ENCODE results near the gene LEUTX.
"Not testable (repeated sequence)": the region's sequence is repeated elsewhere in the genome, so short reads cannot be mapped to it uniquely, and the experiment has no call there.

LEUTX gene, protein sequence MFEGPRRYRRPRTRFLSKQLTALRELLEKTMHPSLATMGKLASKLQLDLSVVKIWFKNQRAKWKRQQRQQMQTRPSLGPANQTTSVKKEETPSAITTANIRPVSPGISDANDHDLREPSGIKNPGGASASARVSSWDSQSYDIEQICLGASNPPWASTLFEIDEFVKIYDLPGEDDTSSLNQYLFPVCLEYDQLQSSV

GRCh38 chr19:39778763-39779162, at the start of gene LEUTX:
Gene LEUTX (plus strand): TSS chr19:39778854. CDS start chr19:39778921, 67 bp downstream.
- DNase-seq: no peak

- no peak for DNase-seq
Measured at GRCh38 chr19:39729594-39729993, 49.1 kb upstream of the LEUTX start.

GRCh38 chr19:39731685-39732084, 47.0 kb upstream of the LEUTX start:
- DNase-seq: no peak

GRCh38 chr19:39733841-39734240, 44.8 kb upstream of the LEUTX start:
- DNase-seq: no peak

DNA sequence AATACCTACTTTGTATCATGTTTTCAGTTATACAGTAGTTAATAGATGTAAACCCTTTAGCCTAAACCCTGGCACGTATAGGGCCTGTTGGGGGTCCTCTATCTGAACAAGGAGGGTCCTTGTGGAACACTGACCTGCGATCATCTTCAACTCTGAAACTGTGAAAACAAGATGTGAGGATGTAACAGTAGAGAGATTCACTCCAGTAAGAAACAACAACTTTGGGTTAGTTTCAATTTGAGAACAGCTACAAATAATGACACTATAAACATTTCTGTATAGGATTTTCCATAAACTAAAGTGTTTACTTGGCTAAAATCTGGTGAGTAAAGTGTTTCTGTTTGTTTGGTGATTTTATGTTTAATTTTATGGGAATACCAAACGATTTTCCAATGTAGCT, 43.0 kb upstream of the LEUTX start:
- no peak for DNase-seq

GRCh38 chr19:39736088-39736487, 42.6 kb upstream of the LEUTX start:
- DNase-seq: no peak

- no peak for DNase-seq
Measured at GRCh38 chr19:39737351-39737750, 41.3 kb upstream of the LEUTX start.

DNA sequence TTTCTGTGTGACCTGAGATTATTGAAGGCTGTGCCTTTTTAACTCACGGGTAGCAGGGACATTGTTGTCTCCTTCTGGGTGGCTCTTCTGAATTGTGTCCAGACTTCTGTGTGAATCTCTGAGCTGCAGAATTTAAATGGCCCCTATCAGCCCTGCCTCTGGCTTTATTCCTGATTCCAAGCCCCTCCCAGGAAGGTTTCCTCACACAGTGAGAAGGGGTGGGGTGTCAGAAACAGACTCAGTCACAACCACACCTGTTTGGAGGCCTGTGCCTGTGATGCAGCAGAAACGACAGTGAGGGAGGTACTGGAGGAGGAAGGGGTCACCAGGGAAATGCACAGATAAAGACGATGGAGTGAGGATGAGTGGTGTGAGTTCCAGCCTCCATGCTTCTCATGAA, 40.8 kb upstream of the LEUTX start, which contains the start of gene CLC:
TSS of gene CLC (minus strand) at position 139 of the 400 bp plus-strand sequence. CDS start at position 62, 77 bp downstream.
- peak; percentile 2 for DNase-seq

- DNase-seq: no peak
Measured at GRCh38 chr19:39738814-39739213, 39.8 kb upstream of the LEUTX start.

DNA sequence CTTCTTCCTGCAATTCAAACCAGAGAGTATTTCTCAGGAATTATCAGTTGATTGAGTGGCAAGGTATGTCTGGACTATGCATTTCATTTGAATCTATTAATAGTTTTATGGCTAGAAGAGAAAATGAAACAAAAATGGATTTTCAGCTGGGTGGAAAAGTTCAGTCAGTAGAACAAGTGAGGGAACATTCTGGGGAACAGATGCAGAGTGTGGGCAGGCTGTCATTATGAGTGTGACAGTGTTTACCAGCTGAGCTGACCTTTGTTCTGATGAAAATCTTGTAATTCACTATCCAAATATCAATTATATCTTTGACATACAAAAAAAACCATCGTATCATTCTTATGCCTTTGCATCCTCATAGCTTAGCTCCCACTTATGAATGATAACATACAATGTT, 38.3 kb upstream of the LEUTX start:
- no peak for DNase-seq

DNA sequence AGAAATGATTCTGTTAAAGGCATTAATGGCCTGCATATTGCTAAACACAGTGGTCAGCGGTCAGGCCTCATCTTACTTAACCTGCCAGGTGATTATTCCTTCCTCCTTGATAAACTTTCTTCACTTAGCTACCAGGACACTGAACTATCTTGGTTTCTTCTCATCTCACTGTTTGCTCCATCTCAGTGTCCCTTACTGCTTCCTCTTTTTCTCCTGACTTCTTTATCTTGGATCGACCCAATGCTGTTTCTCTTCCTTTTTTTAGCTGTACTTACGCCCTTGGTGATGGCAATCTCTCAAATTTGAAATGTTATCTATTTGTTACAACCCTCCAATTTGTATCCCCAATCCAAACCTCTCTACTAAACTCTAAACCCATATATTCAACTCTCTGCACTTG, 33.0 kb upstream of the LEUTX start:
- no peak for DNase-seq

DNA sequence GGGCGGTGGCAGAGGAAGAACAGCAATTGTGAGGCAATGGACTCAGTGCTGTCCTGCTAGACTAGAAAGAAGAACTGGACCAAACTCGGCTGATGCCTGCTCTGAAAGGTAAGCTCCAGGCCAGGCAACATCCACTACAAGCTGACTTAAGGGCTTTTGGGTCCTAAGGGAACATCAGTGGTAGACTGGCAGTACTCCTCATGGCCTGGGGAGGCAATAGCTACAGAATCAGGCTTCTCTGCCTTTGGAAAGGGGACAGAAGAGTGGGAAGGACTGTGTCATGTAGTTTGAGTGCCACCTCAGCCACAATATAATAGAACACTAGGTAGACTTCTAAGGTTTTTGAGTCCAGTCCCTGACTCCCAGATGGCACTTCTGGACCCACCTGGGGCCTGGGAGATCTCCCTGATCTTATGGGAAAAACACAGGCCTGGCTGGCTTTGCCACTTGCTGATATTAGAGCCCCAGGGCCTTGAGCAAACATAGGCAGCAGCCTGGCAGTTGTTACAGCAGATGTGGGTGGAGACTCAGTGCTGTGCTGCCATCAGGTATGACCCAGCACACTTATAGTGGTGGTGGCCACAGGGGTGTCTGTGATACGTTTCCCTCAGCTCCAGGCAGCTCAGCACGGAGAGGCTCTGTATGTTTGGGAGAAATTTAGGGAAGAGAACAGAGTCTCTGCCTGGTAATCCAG, 31.7 kb upstream of the LEUTX start:
- no peak for DNase-seq

GRCh38 chr19:39749981-39750380, 28.7 kb upstream of the LEUTX start:
- no peak for DNase-seq

- no peak for DNase-seq
Measured at GRCh38 chr19:39752390-39752789, 26.3 kb upstream of the LEUTX start.

- no peak for DNase-seq
Measured at GRCh38 chr19:39752795-39753194, 25.9 kb upstream of the LEUTX start.

DNA sequence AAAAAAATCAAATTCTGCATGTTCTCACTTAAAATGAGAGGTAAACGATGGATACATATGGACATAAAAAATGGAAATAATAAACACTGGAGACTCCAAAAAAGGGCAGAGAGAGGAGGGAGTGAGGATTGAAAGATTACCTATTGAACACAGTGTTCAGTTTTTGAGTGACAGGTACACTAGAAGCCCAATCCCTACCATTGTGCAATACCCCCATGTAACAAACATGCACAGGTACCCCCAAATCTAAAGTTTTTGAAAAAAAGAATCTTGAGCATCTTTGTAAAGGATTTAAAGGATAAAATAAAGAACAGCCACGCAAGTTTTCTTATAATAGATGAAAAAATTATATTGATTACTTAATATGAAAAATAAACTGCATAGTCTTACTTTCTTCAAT, 24.1 kb upstream of the LEUTX start:
- DNase-seq: no peak

DNA sequence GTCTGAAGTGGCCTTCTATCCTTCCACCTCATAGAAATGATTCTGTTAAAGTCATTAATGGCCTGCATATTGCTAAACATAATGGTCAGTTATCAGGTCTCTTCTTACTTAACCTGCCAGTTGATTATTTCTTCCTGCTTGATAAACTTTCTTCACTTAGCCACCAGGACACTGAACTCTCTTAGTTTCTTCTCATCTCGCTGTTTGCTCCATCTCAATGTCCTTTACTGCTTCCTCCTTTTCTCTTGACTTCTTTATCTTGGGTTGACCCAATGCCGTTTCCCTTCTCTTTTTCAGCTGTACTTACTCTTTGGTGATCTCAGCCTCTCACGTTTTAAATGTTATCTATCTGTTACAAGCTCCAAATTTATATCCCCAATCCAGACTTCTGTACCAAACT, 23.7 kb upstream of the LEUTX start:
- DNase-seq: no peak

DNA sequence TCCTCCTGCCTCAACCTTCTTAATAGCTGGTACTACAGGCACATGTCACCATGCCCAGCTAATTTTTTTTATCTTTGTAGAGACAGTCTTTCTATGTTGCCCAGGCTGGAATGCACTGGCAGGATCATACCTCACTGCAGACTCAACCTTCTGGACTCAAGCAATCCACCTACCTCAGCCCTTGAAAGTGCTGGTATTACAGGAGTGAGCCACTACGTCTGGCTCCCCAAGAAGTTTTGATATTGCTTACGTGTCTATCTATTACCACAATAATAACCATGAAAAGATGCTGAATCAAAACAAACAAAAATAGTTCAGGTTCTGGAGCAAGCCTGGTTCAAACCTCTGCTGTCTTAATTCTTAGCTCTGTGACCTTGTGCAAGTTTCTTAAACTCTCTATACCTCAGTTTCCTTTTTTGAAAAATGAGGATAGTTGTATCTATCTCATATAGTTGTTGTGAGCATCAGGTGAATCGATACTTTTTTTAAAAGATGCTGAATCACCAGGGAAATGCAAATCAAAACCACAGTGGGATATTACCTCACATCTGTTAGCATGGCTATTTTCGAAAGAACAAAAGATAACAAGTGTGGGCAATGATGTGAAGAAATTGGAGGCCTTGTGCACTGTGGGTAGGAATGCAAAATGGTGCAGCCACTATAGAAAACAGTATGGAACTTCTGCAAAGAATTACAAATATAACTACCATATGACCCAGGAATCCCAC, 19.0 kb upstream of the LEUTX start:
- DNase-seq: no peak

- not testable (repeated sequence) for DNase-seq
Measured at GRCh38 chr19:39761851-39762250, 16.8 kb upstream of the LEUTX start.

- DNase-seq: peak; percentile 20
Measured at GRCh38 chr19:39765091-39766076, 13.3 kb upstream of the LEUTX start.

- DNase-seq: no peak
Measured at GRCh38 chr19:39768334-39768733, 10.3 kb upstream of the LEUTX start.

DNA sequence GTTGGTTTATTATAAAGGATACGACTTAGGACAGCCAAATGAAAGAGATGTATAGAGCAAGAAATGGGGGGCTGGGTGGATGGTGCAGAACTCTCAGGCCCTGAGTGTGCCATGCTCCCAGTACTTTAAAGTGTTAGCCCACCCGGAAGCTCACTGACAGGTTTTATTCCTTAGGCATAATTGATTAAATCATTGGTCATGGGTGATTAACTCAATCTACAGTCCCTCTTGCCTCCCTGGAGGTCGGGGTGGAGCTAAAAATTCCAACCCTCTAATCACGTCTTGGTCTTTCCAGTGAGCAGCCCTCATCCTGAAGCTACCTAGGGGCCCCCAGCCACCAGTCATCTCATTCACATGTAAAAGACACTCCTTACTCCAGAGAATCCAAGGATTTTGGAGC, 9.9 kb upstream of the LEUTX start:
- no peak for DNase-seq

DNA sequence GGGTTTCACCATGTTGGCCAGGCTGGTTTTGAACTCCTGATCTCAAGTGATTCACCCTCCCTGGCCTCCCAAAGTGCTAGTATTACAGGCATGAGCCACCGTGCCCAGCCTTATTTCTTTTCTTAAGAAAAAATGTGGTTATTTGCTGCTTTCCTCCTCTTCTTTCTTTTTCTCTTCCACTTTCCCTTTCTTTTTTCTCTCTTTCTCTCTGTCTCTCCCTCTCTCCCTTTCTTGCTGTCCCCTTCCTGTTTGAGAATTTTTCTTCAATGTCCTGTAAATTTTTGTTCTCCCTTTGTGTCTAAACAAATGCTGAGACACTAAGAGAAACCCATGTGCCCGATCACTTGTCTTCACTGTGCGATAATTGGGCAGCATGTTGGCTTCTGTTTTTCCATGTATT, 2.2 kb downstream of the LEUTX start:
- DNase-seq: no peak
